ENCODE measurements around the gene CENPH.
"Not testable (repeated sequence)": the region's sequence is repeated elsewhere in the genome, so short reads cannot be mapped to it uniquely, and the experiment has no call there.

The CENPH gene

GRCh38 chr5:69167929-69168328, 21.5 kb upstream of the CENPH start:
- H3K9ac ChIP-seq (ENCODE audit: low read length), result peak overlapping the region; percentile 11
- WGBS (ENCODE audit: extremely low coverage, insufficient coverage, insufficient read length), result no CpG with 5 or more reads among the region's 8 CpGs

GRCh38 chr5:69170495-69170894, 18.9 kb upstream of the CENPH start:
- H3K4ac ChIP-seq (ENCODE audit: low read depth, low read length), result no peak overlapping the region
- H2BK120ac ChIP-seq (ENCODE audit: insufficient read depth, low read length, poor library complexity), result no peak overlapping the region
- no peak overlapping the region for H4K8ac ChIP-seq (ENCODE audit: low read depth, low read length)
- no peak overlapping the region for H2BK12ac ChIP-seq (ENCODE audit: low read length)
- H3K36me3 ChIP-seq (ENCODE audit: control insufficient read depth in 1 of 2, insufficient read depth in 2 of 2, low read length in 2 of 2), result peaks cover 25 to 42% of the 10 kb centered on the region in 2 experiments
- no peak for DNase-seq
- H3K23ac ChIP-seq (ENCODE audit: low read length), result no peak overlapping the region
- H3K79me2 ChIP-seq (ENCODE audit: control insufficient read depth, insufficient read depth, low read length, poor library complexity), result peaks cover 10% of the 10 kb centered on the region
- H3K79me1 ChIP-seq (ENCODE audit: low read length), result peaks cover 7% of the 10 kb centered on the region
- H3K4me3 ChIP-seq (ENCODE audit: low read depth, low read length), result no peak overlapping the region
- H3K4me1 ChIP-seq (ENCODE audit: control insufficient read depth in 1 of 2, insufficient read depth in 2 of 2, low read length in 2 of 2), result peaks cover 5% of the 10 kb centered on the region in 2 experiments
- H3K27ac ChIP-seq (ENCODE audit: low read depth, low read length), result no peak overlapping the region
- H3K18ac ChIP-seq (ENCODE audit: low read length), result no peak overlapping the region
- H3K9me3 ChIP-seq (ENCODE audit: insufficient read depth, low read depth, low read length), result no peaks in the 10 kb centered on the region
- no peak overlapping the region for H2AK5ac ChIP-seq (ENCODE audit: low read length)
- H4K91ac ChIP-seq (ENCODE audit: low read depth, low read length), result no peak overlapping the region
- H4K12ac ChIP-seq (ENCODE audit: low read depth, low read length), result no peak overlapping the region
- no peak overlapping the region for H3K4me2 ChIP-seq (ENCODE audit: low read length)
- no CpG with 5 or more reads among the region's 1 CpG for WGBS (ENCODE audit: extremely low coverage, insufficient coverage, insufficient read length)
- no peak overlapping the region for H3K14ac ChIP-seq (ENCODE audit: low read length)
- no peak overlapping the region for H2AFZ ChIP-seq (ENCODE audit: insufficient read depth, low read length, poor library complexity)
- H3K9ac ChIP-seq (ENCODE audit: low read length), result no peak overlapping the region
- no peak overlapping the region for H2BK5ac ChIP-seq (ENCODE audit: low read depth, low read length, poor library complexity)
- no peaks in the 10 kb centered on the region for H3K27me3 ChIP-seq (ENCODE audit: insufficient read depth, low read length)

More at GRCh38 chr5:69167929-69168328, 21.5 kb upstream of the CENPH start:
- Histone ChIP-seq H3K23ac (ENCODE audit: low read length) (no peak overlapping the region), H3K36me3 (ENCODE audit: control insufficient read depth in 1 of 2, insufficient read depth in 2 of 2, low read length in 2 of 2) (peaks cover 16 to 20% of the 10 kb centered on the region in 2 experiments), H2BK120ac (ENCODE audit: insufficient read depth, low read length, poor library complexity) (no peak overlapping the region), H3K4me3 (ENCODE audit: low read depth, low read length) (peak overlapping the region; percentile 88), H4K8ac (ENCODE audit: low read depth, low read length) (no peak overlapping the region), H3K14ac (ENCODE audit: low read length) (peak overlapping the region; percentile 77), H4K12ac (ENCODE audit: low read depth, low read length) (peak overlapping the region; percentile 46), H2AK5ac (ENCODE audit: low read length) (peak overlapping the region; percentile 77), H3K79me1 (ENCODE audit: low read length) (peaks cover 7% of the 10 kb centered on the region), H3K79me2 (ENCODE audit: control insufficient read depth, insufficient read depth, low read length, poor library complexity) (peaks cover 10% of the 10 kb centered on the region), H3K9me3 (ENCODE audit: insufficient read depth, low read depth, low read length) (no peaks in the 10 kb centered on the region), H3K27ac (ENCODE audit: low read depth, low read length) (no peak overlapping the region), H3K18ac (ENCODE audit: low read length) (no peak overlapping the region), H3K4me1 (ENCODE audit: control insufficient read depth in 1 of 2, insufficient read depth in 2 of 2, low read length in 2 of 2) (peaks cover 5% of the 10 kb centered on the region in 2 experiments), H3K4ac (ENCODE audit: low read depth, low read length) (peak overlapping the region; percentile 50), H2AFZ (ENCODE audit: insufficient read depth, low read length, poor library complexity) (peak overlapping the region; percentile 72), H2BK12ac (ENCODE audit: low read length) (no peak overlapping the region), H4K91ac (ENCODE audit: low read depth, low read length) (no peak overlapping the region), H3K27me3 (ENCODE audit: insufficient read depth, low read length) (no peaks in the 10 kb centered on the region), H3K4me2 (ENCODE audit: low read length) (peak overlapping the region; percentile 87), H2BK5ac (ENCODE audit: low read depth, low read length, poor library complexity) (no peak overlapping the region)
- DNase-seq, result no peak

GRCh38 chr5:69170969-69171368, 18.4 kb upstream of the CENPH start:
- Histone ChIP-seq H2AFZ (ENCODE audit: insufficient read depth, low read length, poor library complexity) (no peak overlapping the region), H3K36me3 (ENCODE audit: control insufficient read depth in 1 of 2, insufficient read depth in 2 of 2, low read length in 2 of 2) (peaks cover 28 to 46% of the 10 kb centered on the region in 2 experiments), H3K4me1 (ENCODE audit: control insufficient read depth in 1 of 2, insufficient read depth in 2 of 2, low read length in 2 of 2) (peaks cover 5% of the 10 kb centered on the region in 2 experiments), H3K4ac (ENCODE audit: low read depth, low read length) (no peak overlapping the region), H3K4me2 (ENCODE audit: low read length) (no peak overlapping the region), H4K91ac (ENCODE audit: low read depth, low read length) (no peak overlapping the region), H3K18ac (ENCODE audit: low read length) (no peak overlapping the region), H2BK12ac (ENCODE audit: low read length) (no peak overlapping the region), H3K79me2 (ENCODE audit: control insufficient read depth, insufficient read depth, low read length, poor library complexity) (peaks cover 10% of the 10 kb centered on the region), H3K27me3 (ENCODE audit: insufficient read depth, low read length) (no peaks in the 10 kb centered on the region), H3K9me3 (ENCODE audit: insufficient read depth, low read depth, low read length) (no peaks in the 10 kb centered on the region), H2AK5ac (ENCODE audit: low read length) (no peak overlapping the region), H3K79me1 (ENCODE audit: low read length) (peaks cover 7% of the 10 kb centered on the region), H3K9ac (ENCODE audit: low read length) (no peak overlapping the region), H2BK120ac (ENCODE audit: insufficient read depth, low read length, poor library complexity) (no peak overlapping the region), H2BK5ac (ENCODE audit: low read depth, low read length, poor library complexity) (no peak overlapping the region), H3K14ac (ENCODE audit: low read length) (no peak overlapping the region), H3K23ac (ENCODE audit: low read length) (no peak overlapping the region), H3K27ac (ENCODE audit: low read depth, low read length) (no peak overlapping the region), H4K12ac (ENCODE audit: low read depth, low read length) (no peak overlapping the region), H4K8ac (ENCODE audit: low read depth, low read length) (no peak overlapping the region), H3K4me3 (ENCODE audit: low read depth, low read length) (no peak overlapping the region)
- no peak for DNase-seq
- no CpG with 5 or more reads among the region's 3 CpGs for WGBS (ENCODE audit: extremely low coverage, insufficient coverage, insufficient read length)

- H3K36me3 ChIP-seq (ENCODE audit: control insufficient read depth in 1 of 2, insufficient read depth in 2 of 2, low read length in 2 of 2); H4K12ac ChIP-seq (ENCODE audit: low read depth, low read length); H3K27me3 ChIP-seq (ENCODE audit: insufficient read depth, low read length); H3K27ac ChIP-seq (ENCODE audit: low read depth, low read length); DNase-seq; H2BK12ac ChIP-seq (ENCODE audit: low read length); H3K4me2 ChIP-seq (ENCODE audit: low read length); H2BK120ac ChIP-seq (ENCODE audit: insufficient read depth, low read length, poor library complexity); H3K79me2 ChIP-seq (ENCODE audit: control insufficient read depth, insufficient read depth, low read length, poor library complexity); H2BK5ac ChIP-seq (ENCODE audit: low read depth, low read length, poor library complexity); H3K14ac ChIP-seq (ENCODE audit: low read length); H4K8ac ChIP-seq (ENCODE audit: low read depth, low read length); H3K9ac ChIP-seq (ENCODE audit: low read length); H3K79me1 ChIP-seq (ENCODE audit: low read length); H4K91ac ChIP-seq (ENCODE audit: low read depth, low read length); H3K4me1 ChIP-seq (ENCODE audit: control insufficient read depth in 1 of 2, insufficient read depth in 2 of 2, low read length in 2 of 2); H3K23ac ChIP-seq (ENCODE audit: low read length); H3K18ac ChIP-seq (ENCODE audit: low read length); H3K4me3 ChIP-seq (ENCODE audit: low read depth, low read length); H2AFZ ChIP-seq (ENCODE audit: insufficient read depth, low read length, poor library complexity); H3K4ac ChIP-seq (ENCODE audit: low read depth, low read length); H3K9me3 ChIP-seq (ENCODE audit: insufficient read depth, low read depth, low read length); H2AK5ac ChIP-seq (ENCODE audit: low read length): not testable (repeated sequence)
- no CpG with 5 or more reads among the region's 15 CpGs for WGBS (ENCODE audit: extremely low coverage, insufficient coverage, insufficient read length)
Observed at GRCh38 chr5:69181659-69182293, 7.6 kb upstream of the CENPH start.

All from trophoblast cell (in vitro differentiated cells and primary cell).